ENCODE data around the gene ITGA3. TPM values are rescaled to one million over a fixed set of nuclear protein-coding genes. Genes with fewer than 3 reads are reported as not detected.

The ITGA3 gene
- total RNA-seq, 1 donor from 2014 or later: 222 TPM

DNA sequence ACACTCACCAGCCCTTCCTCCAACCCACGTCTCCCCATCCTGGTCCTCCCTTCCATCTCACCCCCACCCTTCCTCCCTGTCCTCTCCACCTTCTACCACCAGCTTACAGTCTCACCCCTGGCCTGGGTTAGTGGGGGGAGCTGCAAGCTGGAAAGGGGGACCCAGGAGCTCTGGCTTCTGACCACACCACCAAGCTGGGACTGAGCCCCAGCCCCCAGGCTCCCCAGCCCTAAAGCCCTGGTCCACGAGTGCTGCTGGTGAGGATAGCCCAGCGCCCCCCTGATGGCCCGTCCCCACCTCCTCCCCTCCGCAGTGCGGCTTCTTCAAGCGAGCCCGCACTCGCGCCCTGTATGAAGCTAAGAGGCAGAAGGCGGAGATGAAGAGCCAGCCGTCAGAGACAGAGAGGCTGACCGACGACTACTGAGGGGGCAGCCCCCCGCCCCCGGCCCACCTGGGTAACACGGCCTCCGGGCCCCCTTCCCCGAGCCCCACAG, 32.0 kb downstream of the ITGA3 start:
- Histone ChIP-seq H3K9me3 (no peaks in the 10 kb centered on the region), H3K27ac (peak overlapping the region in 1 of 2 donors; percentile 48), H3K4me3 (no peak overlapping the region), H3K27me3 (no peaks in the 10 kb centered on the region), H3K4me1 (no peaks in the 10 kb centered on the region), H3K36me3 (peaks cover 40 to 61% of the 10 kb centered on the region in 2 donors)
- intact Hi-C loops (cut with DNase I): loop anchor here (1.0 kb wide), 1 partner anchor 61 kb away; no protein-coding TSS in a partner anchor
- DNase-seq (ENCODE audit: low spot score in 2 of 2): no peak
- TF ChIP-seq, protein P1, sequence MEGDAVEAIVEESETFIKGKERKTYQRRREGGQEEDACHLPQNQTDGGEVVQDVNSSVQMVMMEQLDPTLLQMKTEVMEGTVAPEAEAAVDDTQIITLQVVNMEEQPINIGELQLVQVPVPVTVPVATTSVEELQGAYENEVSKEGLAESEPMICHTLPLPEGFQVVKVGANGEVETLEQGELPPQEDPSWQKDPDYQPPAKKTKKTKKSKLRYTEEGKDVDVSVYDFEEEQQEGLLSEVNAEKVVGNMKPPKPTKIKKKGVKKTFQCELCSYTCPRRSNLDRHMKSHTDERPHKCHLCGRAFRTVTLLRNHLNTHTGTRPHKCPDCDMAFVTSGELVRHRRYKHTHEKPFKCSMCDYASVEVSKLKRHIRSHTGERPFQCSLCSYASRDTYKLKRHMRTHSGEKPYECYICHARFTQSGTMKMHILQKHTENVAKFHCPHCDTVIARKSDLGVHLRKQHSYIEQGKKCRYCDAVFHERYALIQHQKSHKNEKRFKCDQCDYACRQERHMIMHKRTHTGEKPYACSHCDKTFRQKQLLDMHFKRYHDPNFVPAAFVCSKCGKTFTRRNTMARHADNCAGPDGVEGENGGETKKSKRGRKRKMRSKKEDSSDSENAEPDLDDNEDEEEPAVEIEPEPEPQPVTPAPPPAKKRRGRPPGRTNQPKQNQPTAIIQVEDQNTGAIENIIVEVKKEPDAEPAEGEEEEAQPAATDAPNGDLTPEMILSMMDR (IDR thresholded peaks at IDR 0.05): no peak

DNA sequence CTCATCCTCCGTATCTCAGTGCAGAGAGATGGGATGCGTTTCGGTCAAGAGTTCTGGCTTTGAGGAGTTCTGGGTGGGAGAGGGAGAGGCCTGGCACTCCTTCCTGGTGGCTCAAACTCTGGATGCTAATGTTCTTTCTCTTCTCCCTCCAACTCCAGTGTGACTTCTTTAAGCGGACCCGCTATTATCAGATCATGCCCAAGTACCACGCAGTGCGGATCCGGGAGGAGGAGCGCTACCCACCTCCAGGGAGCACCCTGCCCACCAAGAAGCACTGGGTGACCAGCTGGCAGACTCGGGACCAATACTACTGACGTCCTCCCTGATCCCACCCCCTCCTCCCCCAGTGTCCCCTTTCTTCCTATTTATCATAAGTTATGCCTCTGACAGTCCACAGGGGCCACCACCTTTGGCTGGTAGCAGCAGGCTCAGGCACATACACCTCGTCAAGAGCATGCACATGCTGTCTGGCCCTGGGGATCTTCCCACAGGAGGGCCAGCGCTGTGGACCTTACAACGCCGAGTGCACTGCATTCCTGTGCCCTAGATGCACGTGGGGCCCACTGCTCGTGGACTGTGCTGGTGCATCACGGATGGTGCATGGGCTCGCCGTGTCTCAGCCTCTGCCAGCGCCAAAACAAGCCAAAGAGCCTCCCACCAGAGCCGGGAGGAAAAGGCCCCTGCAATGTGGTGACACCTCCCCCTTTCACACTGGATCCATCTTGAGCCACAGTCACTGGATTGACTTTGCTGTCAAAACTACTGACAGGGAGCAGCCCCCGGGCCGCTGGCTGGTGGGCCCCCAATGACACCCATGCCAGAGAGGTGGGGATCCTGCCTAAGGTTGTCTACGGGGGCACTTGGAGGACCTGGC, 33.3 kb downstream of the ITGA3 start:
- Histone ChIP-seq H3K4me3 (no peak overlapping the region), H3K9me3 (no peaks in the 10 kb centered on the region), H3K27ac (no peak overlapping the region), H3K4me1 (no peaks in the 10 kb centered on the region), H3K36me3 (peaks cover 39 to 52% of the 10 kb centered on the region in 2 donors), H3K27me3 (no peaks in the 10 kb centered on the region)
- DNase-seq (ENCODE audit: low spot score in 2 of 2): no peak
- TF ChIP-seq, protein P1 (IDR thresholded peaks at IDR 0.05): no peak
- intact Hi-C loops (cut with DNase I): no loop called here

DNA sequence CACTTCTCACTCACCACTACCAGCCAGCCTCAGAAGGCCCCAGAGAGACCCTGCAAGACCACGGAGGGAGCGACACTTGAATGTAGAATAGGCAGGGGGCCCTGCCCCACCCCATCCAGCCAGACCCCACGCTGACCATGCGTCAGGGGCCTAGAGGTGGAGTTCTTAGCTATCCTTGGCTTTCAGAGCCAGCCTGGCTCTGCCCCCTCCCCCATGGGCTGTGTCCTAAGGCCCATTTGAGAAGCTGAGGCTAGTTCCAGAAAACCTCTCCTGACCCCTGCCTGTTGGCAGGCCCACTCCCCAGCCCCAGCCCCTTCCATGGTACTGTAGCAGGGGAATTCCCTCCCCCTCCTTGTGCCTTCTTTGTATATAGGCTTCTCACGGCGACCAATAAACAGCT, 34.2 kb downstream of the ITGA3 start:
- peaks cover 39 to 52% of the 10 kb centered on the region in 2 donors for H3K36me3 ChIP-seq
- H3K27ac ChIP-seq: no peak overlapping the region
- no peak for DNase-seq (ENCODE audit: low spot score in 2 of 2)
- H3K4me1 ChIP-seq: no peaks in the 10 kb centered on the region
- no peaks in the 10 kb centered on the region for H3K27me3 ChIP-seq
- H3K9me3 ChIP-seq: no peaks in the 10 kb centered on the region
- intact Hi-C loops (cut with DNase I): no loop called here
- TF ChIP-seq, protein P1 (IDR thresholded peaks at IDR 0.05): no peak
- H3K4me3 ChIP-seq: no peak overlapping the region

DNA sequence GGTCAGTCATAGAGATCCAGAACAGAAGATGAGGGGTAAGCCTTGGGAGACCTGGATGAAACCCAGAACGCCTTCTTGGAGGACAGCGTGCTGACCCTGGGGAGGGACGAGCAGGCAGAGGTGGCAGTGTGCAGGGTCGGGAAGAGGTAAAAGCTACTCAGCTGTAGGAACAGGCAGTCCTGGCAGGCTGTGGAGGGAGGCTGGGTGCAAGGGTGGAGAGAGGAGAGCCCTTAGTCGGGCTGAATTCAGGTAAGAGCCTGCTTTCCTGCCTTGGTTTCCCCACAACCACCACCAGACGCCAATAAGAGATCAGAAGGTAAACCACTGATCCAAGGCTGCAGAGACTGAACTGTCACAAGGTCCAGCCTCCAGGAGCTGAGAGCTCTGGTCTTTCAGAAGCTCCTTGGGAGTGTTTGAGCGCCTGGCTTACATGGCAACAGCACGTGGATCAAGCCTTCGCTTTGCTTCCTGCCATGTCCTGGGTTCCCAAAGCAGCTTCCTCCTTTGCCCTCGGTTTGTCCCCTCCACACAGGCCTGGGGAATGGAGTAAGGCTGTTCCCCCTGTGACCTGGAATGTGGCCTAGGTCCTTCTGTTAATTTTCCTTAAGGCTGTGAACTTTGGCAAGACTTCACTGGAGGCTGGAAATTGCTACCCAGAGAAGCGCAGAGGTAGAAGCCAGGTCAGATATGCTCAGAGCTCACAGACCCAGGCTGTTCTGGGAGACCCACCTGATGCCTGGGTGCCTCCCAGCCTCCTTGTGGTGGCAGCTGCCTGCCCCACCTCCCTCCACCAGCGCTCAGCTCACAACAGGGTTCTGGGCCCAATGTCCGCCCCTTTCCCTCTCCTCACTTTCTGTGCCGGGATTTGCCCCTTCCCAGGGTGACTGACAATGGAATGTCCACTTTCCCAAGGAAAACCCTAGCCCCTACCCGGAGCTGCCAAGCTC, 35.3 kb downstream of the ITGA3 start:
- TF ChIP-seq, protein P1 (IDR thresholded peaks at IDR 0.05): no peak
- H3K27me3 ChIP-seq: no peaks in the 10 kb centered on the region
- peaks cover 3 to 6% of the 10 kb centered on the region in 2 donors for H3K4me1 ChIP-seq
- DNase-seq (ENCODE audit: low spot score in 2 of 2): no peak
- peak overlapping the region; percentile 6 to 7 for H3K27ac ChIP-seq
- no peak overlapping the region for H3K4me3 ChIP-seq
- peaks cover 39 to 52% of the 10 kb centered on the region in 2 donors for H3K36me3 ChIP-seq
- no peaks in the 10 kb centered on the region for H3K9me3 ChIP-seq
- intact Hi-C loops (cut with DNase I): no loop called here

DNA sequence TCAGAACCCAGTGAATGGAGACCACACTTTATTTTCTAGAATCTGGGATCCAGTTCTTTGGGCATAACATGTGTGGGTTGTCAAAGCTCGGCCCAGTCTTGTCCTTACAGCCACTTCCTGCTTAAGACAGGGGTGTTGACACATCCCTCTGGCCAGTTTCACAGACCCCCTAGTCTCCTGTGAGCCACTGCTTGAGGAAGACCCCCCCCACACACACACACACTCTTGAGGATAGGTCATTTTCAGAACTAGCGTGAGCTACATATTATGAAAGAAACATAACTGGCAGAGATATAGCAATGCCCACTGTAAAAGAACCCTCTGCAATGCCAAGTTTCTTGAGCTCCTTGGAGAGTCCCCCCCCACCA, 36.0 kb downstream of the ITGA3 start:
- intact Hi-C loops (cut with DNase I): no loop called here
- Histone ChIP-seq H3K27me3 (no peaks in the 10 kb centered on the region), H3K36me3 (peaks cover 39 to 46% of the 10 kb centered on the region in 2 donors), H3K4me1 (peaks cover 6 to 11% of the 10 kb centered on the region in 2 donors), H3K27ac (peak overlapping the region; percentile 6 to 7), H3K9me3 (no peaks in the 10 kb centered on the region), H3K4me3 (no peak overlapping the region)
- TF ChIP-seq, protein P1 (IDR thresholded peaks at IDR 0.05): no peak
- DNase-seq (ENCODE audit: low spot score in 2 of 2): no peak
